ENCODE measurements around the gene NIT1. TPM values are rescaled to one million over a fixed set of nuclear protein-coding genes. Genes with fewer than 3 reads are reported as not detected.

Gene NIT1
- total and polyA plus RNA-seq, 2 of the 13 experiments (the other 11 are each of a cell fraction or from before 2014, with no cell fraction given) = 22.7 to 31.0 TPM

GRCh38 chr1:161165742-161166668, 48.1 kb downstream of the NIT1 start, which contains the start of gene PPOX:
Gene PPOX, plus strand, starts transcription at chr1:161166426. Its CDS starts 422 bp downstream, at chr1:161166848.
- Histone ChIP-seq H3K27me3 (ENCODE audit: control insufficient read depth in 1 of 2, insufficient read depth in 2 of 2, low read length in 2 of 2) (no peaks in the 10 kb centered on the region), H3K4me3 (replicated peaks in 1 of 3; ENCODE audit: insufficient read depth in 1 of 3, low read depth in 2 of 3, low read length in 3 of 3) (peak within 1 kb of the TSS; percentile 71 to 88 (median 74)), H3K9me3 (ENCODE audit: low read length) (no peaks in the 10 kb centered on the region), H3K9ac (ENCODE audit: insufficient read depth, low read depth, low read length) (peak within 1 kb of the TSS; percentile 80), H3K79me2 (ENCODE audit: insufficient read depth, low read length) (peaks cover 2% of the 10 kb centered on the region), H3K27ac (ENCODE audit: extremely low read length, insufficient read depth, low read length) (peak within 1 kb of the TSS; percentile 62), H2AFZ (ENCODE audit: low read length) (peak within 1 kb of the TSS; percentile 35), H3K4me2 (ENCODE audit: low read depth, low read length) (peak within 1 kb of the TSS; percentile 84), H4K20me1 (ENCODE audit: insufficient read depth, low read length) (no peaks in the 10 kb centered on the region), H3K36me3 (replicated peaks in 1 of 2; ENCODE audit: control insufficient read depth in 1 of 2, insufficient read depth in 2 of 2, low read length in 2 of 2) (peaks cover 16 to 38% of the 10 kb centered on the region in 2 experiments), H3K4me1 (ENCODE audit: insufficient read depth, low read length) (peaks cover 25% of the 10 kb centered on the region)
- under 1% methylated on average over 30 of the region's 54 CpGs for whole genome bisulfite sequencing (ENCODE audit: low lambda C conversion rate)
- in situ Hi-C loops (cut with HindIII; ENCODE audit: extremely low pct_ligation_motif_present, low pct_unique_long_range_greater_than_20kb) (no loop called here), intact Hi-C loops (cut with micrococcal nuclease; ENCODE audit: unreplicated experiment) (no loop called here)
- POLR2A ChIA-PET = interaction anchor here (0.8 to 2.9 kb wide), 20 partner anchors 9 to 221 kb away, joined by 3 to 30 read pairs (median 5); partner anchors contain the start of genes ADAMTS4, APOA2, B4GALT3 and DEDD
- no TSS peak for BruUV-seq (replicated peaks)
- DNase-seq (ENCODE audit: low spot score) (peak; percentile 97), FAIRE-seq (peak; percentile 95), ATAC-seq (peak; percentile 96)
- CTCF ChIA-PET (ENCODE audit: low intra/inter-chr PET ratio, low total read pairs) = interaction anchor here (1.7 kb wide), 1 partner anchor 12 kb away, joined by 4 read pairs; the partner anchor contains the start of gene B4GALT3
- TF ChIP-seq ZNF3 (CRISPR knock-in tag; IDR thresholded peaks at IDR 0.05) (no peak), U2AF2 (IDR thresholded peaks at IDR 0.05; ENCODE audit: low read depth, low read length) (peak; percentile 44; the same call in 1 of the 2 replicates), ZFP91 (CRISPR knock-in tag; IDR thresholded peaks at IDR 0.05; ENCODE audit: borderline replicate concordance) (peak; percentile 55; the same call in 1 of the 2 replicates), ARID2 (CRISPR knock-in tag; IDR thresholded peaks at IDR 0.05; ENCODE audit: borderline replicate concordance) (no peak), MAFF (IDR thresholded peaks at IDR 0.05; ENCODE audit: low read depth, low read length) (no peak), ZNF556 (CRISPR knock-in tag; IDR thresholded peaks at IDR 0.05; ENCODE audit: borderline replicate concordance) (peak; percentile 63; the same call in 1 of the 2 replicates), SNAI1 (CRISPR knock-in tag; IDR thresholded peaks at IDR 0.05; ENCODE audit: borderline replicate concordance) (peak; percentile 75), CREB1 (IDR thresholded peaks at IDR 0.05) (peak; percentile 46), CREB1 (CRISPR knock-in tag; IDR thresholded peaks at IDR 0.05) (peak; percentile 71), ZFP36L1 (CRISPR knock-in tag; IDR thresholded peaks at IDR 0.05) (peak; percentile 64), NPAS2 (CRISPR knock-in tag; IDR thresholded peaks at IDR 0.05; ENCODE audit: borderline replicate concordance) (no peak), SATB2 (CRISPR knock-in tag; IDR thresholded peaks at IDR 0.05) (0 out of 2 replicates have a peak, but pooled peaks have one; percentile 41), TBX3 (IDR thresholded peaks at IDR 0.05; ENCODE audit: borderline replicate concordance) (peak; percentile 23; the same call in 1 of the 2 replicates), SYNCRIP (IDR thresholded peaks at IDR 0.05; ENCODE audit: insufficient read depth, low read depth, low read length) (no peak), ZNF335 (CRISPR knock-in tag; IDR thresholded peaks at IDR 0.05) (peak; percentile 62; the same call in 1 of the 2 replicates), ZNF383 (CRISPR knock-in tag; IDR thresholded peaks at IDR 0.05; ENCODE audit: borderline replicate concordance) (no peak), POLR2AphosphoS5 (IDR thresholded peaks at IDR 0.05; ENCODE audit: low read depth, low read length) (peak; percentile 33), AGO1 (IDR thresholded peaks at IDR 0.05; ENCODE audit: low read depth, low read length, poor library complexity, severe bottlenecking) (peak; percentile 49), KDM4B (CRISPR knock-in tag; IDR thresholded peaks at IDR 0.05) (no peak), ZNF354B (CRISPR knock-in tag; IDR thresholded peaks at IDR 0.05) (no peak), ATM (IDR thresholded peaks at IDR 0.05; ENCODE audit: borderline replicate concordance) (no peak), ZNF513 (CRISPR knock-in tag; conservative IDR thresholded peaks at IDR 0.05) (no peak)
